NB4 (cell line): ENCODE results near the gene KRT33B.

Source experiments
- DNase-seq: peaks from one replicate; pipeline ENCODE4 v3.0.0; 2010; ENCODE audit warnings: low read depth
- H3K4me3 ChIP-seq: one replicate; pipeline ENCODE4 v1.5.1; 2011; ENCODE audit warnings: mild to moderate bottlenecking, low read depth, low read length, moderate library complexity
- MYC ChIP-seq: IDR thresholded peaks from 2 replicates; pipeline ENCODE4 v1.6.1; 2011; ENCODE audit warnings: low read depth, low read length
- POLR2A ChIP-seq: IDR thresholded peaks from 2 replicates; pipeline ENCODE4 v1.6.1; 2011; ENCODE audit warnings: mild to moderate bottlenecking; ENCODE audit not compliant: insufficient read length; ENCODE audit errors: extremely low read depth
- TF ChIP-seq, protein P1 (sequence below): IDR thresholded peaks from 2 replicates; pipeline ENCODE4 v1.6.1; 2011; ENCODE audit warnings: low read depth, low read length
- TF ChIP-seq, protein P2 (sequence below): IDR thresholded peaks from one replicate; pipeline ENCODE4 v1.5.1; 2012; ENCODE audit warnings: low read depth, low read length

KRT33B gene

DNA sequence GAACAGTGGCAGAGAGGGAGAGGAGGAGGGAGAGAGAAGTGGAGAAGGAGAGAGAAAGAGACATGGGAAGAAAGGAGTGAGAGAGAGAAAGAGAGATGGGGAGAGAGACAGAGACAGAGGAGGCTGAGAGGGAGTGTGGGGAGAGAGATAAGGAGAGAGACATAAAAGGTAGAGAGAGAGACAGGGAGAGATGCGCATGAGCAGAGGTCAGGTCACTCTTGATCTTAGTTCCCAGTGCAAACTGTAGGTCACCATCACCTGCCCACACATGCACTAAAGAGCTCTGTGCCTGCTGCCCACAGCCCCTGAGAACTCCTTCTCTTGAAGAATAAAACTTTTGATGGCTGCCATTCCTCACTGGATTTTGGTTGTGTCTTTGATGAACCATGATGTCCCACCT is 33.9 kb downstream of the KRT33B start:
- no peak for TF ChIP-seq MYC
- TF ChIP-seq, protein P1, sequence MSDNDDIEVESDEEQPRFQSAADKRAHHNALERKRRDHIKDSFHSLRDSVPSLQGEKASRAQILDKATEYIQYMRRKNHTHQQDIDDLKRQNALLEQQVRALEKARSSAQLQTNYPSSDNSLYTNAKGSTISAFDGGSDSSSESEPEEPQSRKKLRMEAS, result no peak
- TF ChIP-seq, protein P2, sequence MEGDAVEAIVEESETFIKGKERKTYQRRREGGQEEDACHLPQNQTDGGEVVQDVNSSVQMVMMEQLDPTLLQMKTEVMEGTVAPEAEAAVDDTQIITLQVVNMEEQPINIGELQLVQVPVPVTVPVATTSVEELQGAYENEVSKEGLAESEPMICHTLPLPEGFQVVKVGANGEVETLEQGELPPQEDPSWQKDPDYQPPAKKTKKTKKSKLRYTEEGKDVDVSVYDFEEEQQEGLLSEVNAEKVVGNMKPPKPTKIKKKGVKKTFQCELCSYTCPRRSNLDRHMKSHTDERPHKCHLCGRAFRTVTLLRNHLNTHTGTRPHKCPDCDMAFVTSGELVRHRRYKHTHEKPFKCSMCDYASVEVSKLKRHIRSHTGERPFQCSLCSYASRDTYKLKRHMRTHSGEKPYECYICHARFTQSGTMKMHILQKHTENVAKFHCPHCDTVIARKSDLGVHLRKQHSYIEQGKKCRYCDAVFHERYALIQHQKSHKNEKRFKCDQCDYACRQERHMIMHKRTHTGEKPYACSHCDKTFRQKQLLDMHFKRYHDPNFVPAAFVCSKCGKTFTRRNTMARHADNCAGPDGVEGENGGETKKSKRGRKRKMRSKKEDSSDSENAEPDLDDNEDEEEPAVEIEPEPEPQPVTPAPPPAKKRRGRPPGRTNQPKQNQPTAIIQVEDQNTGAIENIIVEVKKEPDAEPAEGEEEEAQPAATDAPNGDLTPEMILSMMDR, result no peak
- TF ChIP-seq POLR2A, result no peak
- H3K4me3 ChIP-seq, result no peak overlapping the region
- no peak for DNase-seq

DNA sequence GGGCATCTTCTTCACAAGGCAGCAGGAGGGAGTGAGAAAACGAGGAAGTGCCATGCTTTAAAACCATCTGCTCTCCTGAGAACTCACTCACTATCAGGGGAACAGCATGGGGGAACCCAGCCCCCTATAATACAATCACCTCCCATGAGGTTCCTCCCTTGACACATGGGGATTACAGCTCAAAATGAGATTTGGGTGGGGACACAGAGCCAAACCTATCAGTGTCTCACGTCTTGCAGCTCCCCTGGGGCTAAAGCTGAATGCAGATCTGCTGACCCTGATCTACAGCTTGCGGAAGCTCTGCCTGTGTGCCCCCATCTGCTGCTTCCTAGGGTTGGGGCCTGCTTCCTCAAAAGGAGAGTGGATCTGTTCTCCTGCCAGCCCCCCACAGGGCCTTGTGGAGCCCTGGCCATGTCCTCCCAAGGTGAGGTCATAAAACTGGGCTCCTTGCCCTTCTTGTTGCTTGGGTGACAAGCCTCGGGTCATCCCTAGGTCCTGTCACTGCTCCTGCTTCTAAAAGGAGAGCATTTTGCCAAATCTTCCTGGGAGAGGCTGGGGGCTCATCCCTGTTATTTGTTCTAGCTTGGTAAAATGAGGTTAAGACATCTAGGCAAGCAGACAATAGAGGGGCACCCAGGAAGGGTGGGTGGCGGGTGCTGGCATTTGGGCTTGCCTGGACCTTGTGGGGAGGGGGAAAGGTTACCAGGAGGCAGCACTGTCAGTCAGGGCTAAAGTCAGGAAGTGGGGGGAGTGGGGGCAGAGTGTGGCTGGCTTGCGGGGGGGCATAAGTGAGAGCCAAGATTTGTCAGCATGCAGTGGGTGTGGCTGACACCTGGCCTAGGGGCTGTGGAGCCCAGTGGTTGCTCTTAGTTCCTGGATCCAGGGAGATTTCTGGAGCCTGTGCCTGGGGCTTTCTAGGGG is 35.0 kb downstream of the KRT33B start:
- no peak for DNase-seq
- H3K4me3 ChIP-seq, result no peak overlapping the region
- TF ChIP-seq, protein P2, result no peak
- no peak for TF ChIP-seq POLR2A
- no peak for TF ChIP-seq MYC

DNA sequence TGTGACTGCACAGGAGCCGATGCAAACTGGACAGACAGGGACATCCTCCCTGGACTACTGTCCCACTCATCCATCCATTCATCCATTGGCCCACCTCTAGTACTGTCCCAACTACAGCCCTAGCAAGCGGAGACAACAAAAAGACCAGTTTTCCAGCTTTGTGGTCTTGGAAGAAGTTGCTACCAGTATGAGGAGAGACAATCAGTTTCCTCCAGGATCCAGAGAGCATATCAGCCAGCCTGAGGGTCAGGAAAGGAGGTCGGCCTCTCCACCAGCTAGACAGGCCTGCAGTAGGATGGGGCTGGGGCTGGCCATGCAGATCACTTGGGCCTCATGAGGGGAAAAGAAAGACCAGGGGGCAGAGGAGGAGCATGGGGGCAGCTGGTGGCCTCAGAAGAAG is 35.8 kb downstream of the KRT33B start:
- DNase-seq, result no peak
- TF ChIP-seq, protein P2, result no peak
- TF ChIP-seq, protein P1, result no peak
- no peak for TF ChIP-seq POLR2A
- no peak for TF ChIP-seq MYC
- H3K4me3 ChIP-seq, result no peak overlapping the region

DNA sequence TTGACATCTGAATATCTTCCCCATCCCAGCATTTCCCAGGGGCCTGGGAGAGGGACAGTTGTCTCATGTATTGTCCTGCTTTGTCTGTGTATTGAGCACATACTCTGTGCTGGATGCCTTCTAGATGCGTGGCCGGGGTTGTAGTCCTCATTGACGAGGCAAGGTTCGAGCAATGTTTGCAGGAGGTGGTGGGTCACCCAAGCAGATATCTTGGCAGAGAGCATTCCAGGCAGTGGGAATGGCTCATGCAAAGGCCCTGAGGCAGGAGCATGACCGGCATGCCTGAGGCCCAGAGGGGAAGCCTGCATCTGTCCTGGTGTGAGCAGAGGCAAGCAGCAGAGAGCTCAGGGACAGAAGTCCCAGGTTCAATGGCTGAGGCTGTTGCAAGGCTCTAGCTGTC is 36.5 kb downstream of the KRT33B start:
- TF ChIP-seq POLR2A (no peak), MYC (no peak)
- TF ChIP-seq, protein P2, result no peak
- TF ChIP-seq, protein P1, result no peak
- no peak overlapping the region for H3K4me3 ChIP-seq
- no peak for DNase-seq

DNA sequence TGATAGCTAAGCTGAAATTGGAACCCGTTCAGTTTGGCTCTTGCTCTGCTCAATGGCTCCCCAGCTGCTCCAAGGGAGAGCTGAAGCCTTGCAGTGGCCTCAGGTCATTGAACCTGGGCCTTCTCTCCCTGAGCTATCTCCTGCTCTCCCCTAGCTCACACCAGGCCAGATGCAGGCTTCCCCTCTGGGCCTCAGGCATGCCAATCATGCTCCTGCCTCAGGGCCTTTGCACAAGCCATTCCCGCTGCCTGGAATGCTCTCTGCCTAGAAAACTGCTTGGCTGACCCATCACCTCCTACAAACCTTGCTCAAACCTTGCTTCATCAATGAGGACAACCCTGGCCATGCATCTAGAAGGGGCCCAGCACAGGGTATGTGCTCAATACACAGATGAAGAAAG is 37.4 kb downstream of the KRT33B start:
- DNase-seq, result no peak
- TF ChIP-seq, protein P1, result no peak
- H3K4me3 ChIP-seq, result no peak overlapping the region

DNA sequence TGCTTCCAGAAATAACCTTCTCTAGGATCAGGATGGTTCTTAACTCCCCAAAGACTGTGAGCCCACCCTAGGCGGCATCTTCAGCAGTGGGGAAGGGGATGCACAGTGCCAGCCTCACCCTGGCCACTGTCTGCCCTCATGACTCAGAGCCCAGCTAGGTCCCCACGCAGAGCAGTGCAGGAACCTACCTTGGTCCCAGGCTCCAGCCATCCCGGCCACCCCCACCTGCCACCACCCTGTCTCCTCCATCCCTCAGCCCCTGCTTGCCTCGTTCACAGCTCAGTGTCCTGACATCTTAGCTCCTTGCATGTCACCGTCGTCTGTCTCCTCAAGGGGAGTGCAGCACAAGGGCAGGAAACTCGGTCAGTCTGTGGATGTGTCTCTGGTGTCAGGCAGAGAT is 38.0 kb downstream of the KRT33B start:
- H3K4me3 ChIP-seq, result no peak overlapping the region
- no peak for DNase-seq
- TF ChIP-seq, protein P1, result no peak
- TF ChIP-seq POLR2A, result no peak
- TF ChIP-seq MYC, result no peak
- TF ChIP-seq, protein P2, result no peak
